GM12873 (cell line): Measurements from ENCODE around the gene MRO.

Source experiments
- TF ChIP-seq, protein P1 (sequence below): IDR thresholded peaks from 2 replicates; pipeline ENCODE4 v1.5.1; 2012; ENCODE audit warnings: low read depth, mild to moderate bottlenecking, moderate library complexity, low read length, control low read depth; ENCODE audit not compliant: insufficient read depth; ENCODE audit errors: missing control alignments

The MRO gene

DNA sequence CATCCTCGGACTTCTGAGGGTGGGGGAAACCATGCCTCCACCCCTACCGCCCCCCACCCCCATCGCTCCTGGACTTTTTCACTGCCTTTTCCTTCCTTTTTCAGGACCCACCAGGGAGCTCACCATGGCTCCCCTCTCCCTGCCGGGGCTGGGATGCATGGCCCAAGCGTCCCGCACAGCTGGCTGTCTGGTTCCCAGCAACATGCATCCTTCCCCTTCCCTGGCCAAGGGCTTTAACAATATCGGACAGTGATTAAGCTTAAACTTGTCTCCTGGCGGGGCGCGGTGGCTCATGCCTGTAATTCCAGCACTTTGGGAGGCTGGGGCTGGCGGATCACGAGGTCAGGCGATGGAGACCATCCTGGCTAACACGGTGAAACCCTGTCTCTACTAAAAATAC, 44.1 kb downstream of the MRO start:
- TF ChIP-seq, protein P1, sequence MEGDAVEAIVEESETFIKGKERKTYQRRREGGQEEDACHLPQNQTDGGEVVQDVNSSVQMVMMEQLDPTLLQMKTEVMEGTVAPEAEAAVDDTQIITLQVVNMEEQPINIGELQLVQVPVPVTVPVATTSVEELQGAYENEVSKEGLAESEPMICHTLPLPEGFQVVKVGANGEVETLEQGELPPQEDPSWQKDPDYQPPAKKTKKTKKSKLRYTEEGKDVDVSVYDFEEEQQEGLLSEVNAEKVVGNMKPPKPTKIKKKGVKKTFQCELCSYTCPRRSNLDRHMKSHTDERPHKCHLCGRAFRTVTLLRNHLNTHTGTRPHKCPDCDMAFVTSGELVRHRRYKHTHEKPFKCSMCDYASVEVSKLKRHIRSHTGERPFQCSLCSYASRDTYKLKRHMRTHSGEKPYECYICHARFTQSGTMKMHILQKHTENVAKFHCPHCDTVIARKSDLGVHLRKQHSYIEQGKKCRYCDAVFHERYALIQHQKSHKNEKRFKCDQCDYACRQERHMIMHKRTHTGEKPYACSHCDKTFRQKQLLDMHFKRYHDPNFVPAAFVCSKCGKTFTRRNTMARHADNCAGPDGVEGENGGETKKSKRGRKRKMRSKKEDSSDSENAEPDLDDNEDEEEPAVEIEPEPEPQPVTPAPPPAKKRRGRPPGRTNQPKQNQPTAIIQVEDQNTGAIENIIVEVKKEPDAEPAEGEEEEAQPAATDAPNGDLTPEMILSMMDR = no peak

DNA sequence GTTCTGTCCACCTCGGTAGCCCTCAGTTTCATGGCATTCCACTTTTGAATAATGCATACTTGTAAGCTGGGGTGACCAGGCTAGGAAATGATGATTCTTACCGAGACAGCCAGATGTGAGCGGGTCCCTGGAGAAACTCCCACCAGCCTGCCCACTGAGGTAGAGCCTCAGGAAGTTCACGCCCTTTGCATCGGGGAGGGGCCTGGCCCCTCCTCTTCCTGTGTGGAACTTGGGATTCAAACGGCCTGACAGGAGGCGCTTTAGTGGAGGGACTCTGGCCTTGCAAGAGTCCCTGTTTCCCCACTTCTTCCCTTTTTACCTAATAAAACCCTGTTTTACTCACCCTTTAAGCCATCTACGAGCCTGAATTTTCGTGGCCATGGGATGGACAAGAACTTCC, 44.6 kb downstream of the MRO start:
- TF ChIP-seq, protein P1 = no peak

- TF ChIP-seq, protein P1 = no peak
Observed at GRCh38 chr18:50769463-50769862, 50.4 kb downstream of the MRO start.

GRCh38 chr18:50757358-50757757, 62.5 kb downstream of the MRO start:
- TF ChIP-seq, protein P1 = no peak

DNA sequence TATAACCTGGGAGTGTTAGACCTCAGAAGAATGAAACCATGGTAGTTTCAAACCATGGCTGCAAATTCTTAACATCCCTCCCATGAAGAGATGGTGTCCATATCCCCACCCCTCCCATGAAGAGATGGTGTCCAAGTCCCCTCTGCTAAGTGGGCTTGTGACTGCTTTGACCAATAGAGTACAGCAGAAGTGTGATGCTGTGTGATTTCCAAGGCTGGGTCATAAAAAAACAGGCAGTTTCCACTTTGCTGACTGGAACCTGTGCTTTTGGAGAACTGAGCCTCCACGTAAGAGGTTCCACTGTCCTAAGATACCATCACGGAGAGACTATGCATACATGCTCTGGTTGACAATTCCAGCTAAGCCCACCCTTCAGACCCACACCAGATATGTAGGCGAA, 65.5 kb downstream of the MRO start:
- TF ChIP-seq, protein P1 = no peak

DNA sequence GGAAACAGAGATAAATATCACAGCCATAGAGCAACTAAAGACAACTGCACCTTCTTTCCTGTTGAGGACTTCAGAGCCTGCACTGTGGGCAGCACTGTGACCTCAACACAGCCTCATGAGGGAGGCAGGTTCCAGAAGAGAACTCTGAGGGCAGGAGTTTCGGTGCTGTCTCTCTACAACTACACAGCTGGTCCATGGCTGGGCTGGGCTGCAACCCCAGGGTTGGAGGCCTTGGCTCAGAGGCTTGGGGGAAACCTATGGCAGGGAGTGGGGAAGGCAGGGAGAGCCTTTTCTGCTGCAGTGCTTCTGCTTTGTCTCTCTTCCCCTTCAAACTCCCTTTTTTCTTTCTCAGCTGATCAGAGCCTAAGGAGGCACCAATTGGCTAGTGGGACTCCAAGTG, 66.5 kb downstream of the MRO start:
- TF ChIP-seq, protein P1 = no peak

- TF ChIP-seq, protein P1 = no peak
Observed at GRCh38 chr18:50751947-50752346, 67.9 kb downstream of the MRO start.
